SK-N-DZ (cell line): ENCODE measurements around the gene ZMIZ2.

Experiments used
- DNase-seq: peaks from one replicate; pipeline ENCODE4 v3.0.0-alpha.2; 2015; ENCODE audit warnings: low spot score

ZMIZ2 gene

GRCh38 chr7:44755698-44756627 lies 7.3 kb downstream of the ZMIZ2 start:
- DNase-seq: no peak

GRCh38 chr7:44756904-44757303 lies 8.3 kb downstream of the ZMIZ2 start:
- no peak for DNase-seq

- DNase-seq: no peak
Measured at GRCh38 chr7:44757311-44757710, 8.7 kb downstream of the ZMIZ2 start.

GRCh38 chr7:44757739-44758138 lies 9.1 kb downstream of the ZMIZ2 start:
- DNase-seq: no peak

GRCh38 chr7:44759246-44759645 lies 10.6 kb downstream of the ZMIZ2 start:
- DNase-seq: no peak

GRCh38 chr7:44760034-44760580 lies 11.5 kb downstream of the ZMIZ2 start:
- no peak for DNase-seq

GRCh38 chr7:44761207-44762161 lies 12.8 kb downstream of the ZMIZ2 start:
- peak; percentile 45 for DNase-seq

- no peak for DNase-seq
Measured at GRCh38 chr7:44762300-44762699, 13.7 kb downstream of the ZMIZ2 start.

GRCh38 chr7:44762726-44763522 lies 14.3 kb downstream of the ZMIZ2 start:
- no peak for DNase-seq

- no peak for DNase-seq
Measured at GRCh38 chr7:44764081-44764480, 15.4 kb downstream of the ZMIZ2 start.

- no peak for DNase-seq
Measured at GRCh38 chr7:44764665-44765578, 16.3 kb downstream of the ZMIZ2 start.

GRCh38 chr7:44765579-44766415 lies 17.1 kb downstream of the ZMIZ2 start:
- no peak for DNase-seq

GRCh38 chr7:44766416-44766801 lies 17.8 kb downstream of the ZMIZ2 start:
- no peak for DNase-seq

GRCh38 chr7:44767134-44767911 lies 18.7 kb downstream of the ZMIZ2 start:
- DNase-seq: no peak

GRCh38 chr7:44767912-44768627 lies 19.4 kb downstream of the ZMIZ2 start:
- DNase-seq: no peak

- DNase-seq: no peak
Measured at GRCh38 chr7:44768628-44769371, 20.2 kb downstream of the ZMIZ2 start.

- no peak for DNase-seq
Measured at GRCh38 chr7:44769376-44769775, 20.7 kb downstream of the ZMIZ2 start.
